OCI-LY3 (cell line): ENCODE results near the gene ZSCAN9.

ENCODE experiments used
- CTCF ChIP-seq: fragments of 200-600, 300-600 bp; sonication (generic); IDR thresholded peaks from 2 replicates; pipeline ENCODE4 v1.5.1; 2014; ENCODE audit warnings: antibody characterized with exemption, low read length, low read depth
- EZH2phosphoT487 ChIP-seq: fragments of 200-600 bp; shearing (Covaris generic); IDR thresholded peaks from 2 replicates; pipeline ENCODE4 v1.6.1; 2018; ENCODE audit warnings: antibody characterized with exemption, mixed run types, low read depth

- TF ChIP-seq CTCF (no peak), EZH2phosphoT487 (no peak)
Observed at GRCh38 chr6:28235912-28236452, 10.9 kb downstream of the ZSCAN9 start.
